ENCODE measurements around the gene RETREG3. TPM values are rescaled to one million over a fixed set of nuclear protein-coding genes. Genes with fewer than 3 reads are reported as not detected.

RETREG3 gene
- total and polyA plus RNA-seq, 2 of the 13 experiments (the other 11 are each of a cell fraction or from before 2014, with no cell fraction given), result 47.0 to 55.8 TPM

DNA sequence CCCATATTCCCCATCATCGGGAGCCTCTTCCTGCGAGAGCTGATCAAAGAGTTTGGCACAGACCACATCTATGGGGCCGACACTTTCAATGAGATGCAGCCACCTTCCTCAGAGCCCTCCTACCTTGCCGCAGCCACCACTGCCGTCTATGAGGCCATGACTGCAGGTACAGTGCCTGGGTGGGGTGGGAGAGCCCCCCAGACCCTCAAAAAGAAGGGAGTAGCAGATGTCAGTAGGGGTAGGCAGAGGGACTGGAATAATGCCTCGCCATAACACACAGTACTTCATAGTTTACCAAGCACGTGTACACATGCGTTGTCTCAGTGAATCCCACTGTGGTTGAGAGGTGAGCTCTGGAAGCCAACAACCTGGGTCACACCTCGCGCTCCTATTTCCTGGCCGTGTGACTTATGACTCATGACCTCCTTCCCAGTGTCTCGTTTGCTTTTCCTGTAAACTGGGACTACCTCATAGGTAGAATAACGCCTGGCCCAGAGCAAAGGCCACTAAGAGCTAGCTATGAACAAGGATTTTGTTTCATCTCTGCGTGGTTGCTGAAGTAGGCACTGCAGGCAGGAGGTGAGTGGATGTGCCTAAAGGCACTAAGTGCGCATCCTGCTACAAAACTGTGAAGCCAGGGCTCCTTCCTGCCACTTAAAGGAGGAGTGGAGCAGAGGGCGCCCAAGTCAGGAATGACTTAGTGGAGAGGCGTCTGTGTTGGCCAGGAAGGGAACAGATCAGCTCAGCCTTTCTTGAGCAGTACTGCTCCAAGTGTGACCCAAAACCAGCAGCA is 67.9 kb downstream of the RETREG3 start (continued):
- TF ChIP-seq CREBL2 (CRISPR knock-in tag; IDR thresholded peaks at IDR 0.05; ENCODE audit: borderline replicate concordance), result peak; percentile 85; the same call in 1 of the 2 replicates
- TF ChIP-seq SKI (IDR thresholded peaks at IDR 0.05; ENCODE audit: partially characterized antibody), result peak; percentile 48
- TF ChIP-seq RARG (CRISPR knock-in tag; IDR thresholded peaks at IDR 0.05; ENCODE audit: low read depth), result no peak
- TF ChIP-seq ZNF17 (CRISPR knock-in tag; IDR thresholded peaks at IDR 0.05), result peak; percentile 39; the same call in 1 of the 2 replicates
- peak; percentile 88; the same call in 1 of the 2 replicates for TF ChIP-seq HMG20A (CRISPR knock-in tag; IDR thresholded peaks at IDR 0.05; ENCODE audit: borderline replicate concordance)
- TF ChIP-seq, protein P1, sequence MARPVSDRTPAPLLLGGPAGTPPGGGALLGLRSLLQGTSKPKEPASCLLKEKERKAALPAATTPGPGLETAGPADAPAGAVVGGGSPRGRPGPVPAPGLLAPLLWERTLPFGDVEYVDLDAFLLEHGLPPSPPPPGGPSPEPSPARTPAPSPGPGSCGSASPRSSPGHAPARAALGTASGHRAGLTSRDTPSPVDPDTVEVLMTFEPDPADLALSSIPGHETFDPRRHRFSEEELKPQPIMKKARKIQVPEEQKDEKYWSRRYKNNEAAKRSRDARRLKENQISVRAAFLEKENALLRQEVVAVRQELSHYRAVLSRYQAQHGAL (CRISPR knock-in tag; IDR thresholded peaks at IDR 0.05; ENCODE audit: not compliant biosample characterization), result no peak
- TF ChIP-seq ZNF510 (CRISPR knock-in tag; IDR thresholded peaks at IDR 0.05; ENCODE audit: low read depth), result peak; percentile 92; the same call in 1 of the 2 replicates
- peak; percentile 94 for TF ChIP-seq ZNF792 (CRISPR knock-in tag; IDR thresholded peaks at IDR 0.05)
- TF ChIP-seq KLF16 (CRISPR knock-in tag; IDR thresholded peaks at IDR 0.05), result peak; percentile 39 to 68; a peak in 2 of 4 replicates
- TF ChIP-seq, protein P2, sequence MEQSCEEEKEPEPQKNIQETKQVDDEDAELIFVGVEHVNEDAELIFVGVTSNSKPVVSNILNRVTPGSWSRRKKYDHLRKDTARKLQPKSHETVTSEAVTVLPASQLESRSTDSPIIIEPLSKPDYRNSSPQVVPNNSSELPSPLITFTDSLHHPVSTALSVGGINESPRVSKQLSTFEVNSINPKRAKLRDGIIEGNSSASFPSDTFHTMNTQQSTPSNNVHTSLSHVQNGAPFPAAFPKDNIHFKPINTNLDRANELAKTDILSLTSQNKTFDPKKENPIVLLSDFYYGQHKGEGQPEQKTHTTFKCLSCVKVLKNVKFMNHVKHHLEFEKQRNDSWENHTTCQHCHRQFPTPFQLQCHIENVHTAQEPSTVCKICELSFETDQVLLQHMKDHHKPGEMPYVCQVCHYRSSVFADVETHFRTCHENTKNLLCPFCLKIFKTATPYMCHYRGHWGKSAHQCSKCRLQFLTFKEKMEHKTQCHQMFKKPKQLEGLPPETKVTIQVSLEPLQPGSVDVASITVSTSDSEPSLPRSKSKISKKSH (CRISPR knock-in tag; IDR thresholded peaks at IDR 0.05; ENCODE audit: borderline replicate concordance), result no peak; the same call in 1 of the 2 replicates
- TF ChIP-seq SMC3 (IDR thresholded peaks at IDR 0.05; ENCODE audit: low read length), result peak; percentile 18; the same call in 1 of the 2 replicates
- TF ChIP-seq ZNF274 (CRISPR knock-in tag; IDR thresholded peaks at IDR 0.05), result peak; percentile 55; the same call in 1 of the 2 replicates
- TF ChIP-seq ZFP91 (CRISPR knock-in tag; IDR thresholded peaks at IDR 0.05; ENCODE audit: borderline replicate concordance), result peak; percentile 32; the same call in 1 of the 2 replicates
- TF ChIP-seq ZNF34 (CRISPR knock-in tag; IDR thresholded peaks at IDR 0.05; ENCODE audit: borderline replicate concordance), result 0 out of 2 replicates have a peak, but pooled peaks have one; percentile 59
- TF ChIP-seq, protein P3, sequence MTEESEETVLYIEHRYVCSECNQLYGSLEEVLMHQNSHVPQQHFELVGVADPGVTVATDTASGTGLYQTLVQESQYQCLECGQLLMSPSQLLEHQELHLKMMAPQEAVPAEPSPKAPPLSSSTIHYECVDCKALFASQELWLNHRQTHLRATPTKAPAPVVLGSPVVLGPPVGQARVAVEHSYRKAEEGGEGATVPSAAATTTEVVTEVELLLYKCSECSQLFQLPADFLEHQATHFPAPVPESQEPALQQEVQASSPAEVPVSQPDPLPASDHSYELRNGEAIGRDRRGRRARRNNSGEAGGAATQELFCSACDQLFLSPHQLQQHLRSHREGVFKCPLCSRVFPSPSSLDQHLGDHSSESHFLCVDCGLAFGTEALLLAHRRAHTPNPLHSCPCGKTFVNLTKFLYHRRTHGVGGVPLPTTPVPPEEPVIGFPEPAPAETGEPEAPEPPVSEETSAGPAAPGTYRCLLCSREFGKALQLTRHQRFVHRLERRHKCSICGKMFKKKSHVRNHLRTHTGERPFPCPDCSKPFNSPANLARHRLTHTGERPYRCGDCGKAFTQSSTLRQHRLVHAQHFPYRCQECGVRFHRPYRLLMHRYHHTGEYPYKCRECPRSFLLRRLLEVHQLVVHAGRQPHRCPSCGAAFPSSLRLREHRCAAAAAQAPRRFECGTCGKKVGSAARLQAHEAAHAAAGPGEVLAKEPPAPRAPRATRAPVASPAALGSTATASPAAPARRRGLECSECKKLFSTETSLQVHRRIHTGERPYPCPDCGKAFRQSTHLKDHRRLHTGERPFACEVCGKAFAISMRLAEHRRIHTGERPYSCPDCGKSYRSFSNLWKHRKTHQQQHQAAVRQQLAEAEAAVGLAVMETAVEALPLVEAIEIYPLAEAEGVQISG (CRISPR knock-in tag; IDR thresholded peaks at IDR 0.05), result peak; percentile 65
- TF ChIP-seq SNAI1 (CRISPR knock-in tag; IDR thresholded peaks at IDR 0.05; ENCODE audit: borderline replicate concordance), result 0 out of 2 replicates have a peak, but pooled peaks have one; percentile 5
- TF ChIP-seq E2F2 (CRISPR knock-in tag; IDR thresholded peaks at IDR 0.05; ENCODE audit: borderline replicate concordance), result 0 out of 2 replicates have a peak, but pooled peaks have one; percentile 55
- TF ChIP-seq SOX6 (IDR thresholded peaks at IDR 0.05), result no peak
- TF ChIP-seq SOX6 (CRISPR knock-in tag; IDR thresholded peaks at IDR 0.05), result peak; percentile 76
- no peak for TF ChIP-seq RORA (CRISPR knock-in tag; IDR thresholded peaks at IDR 0.05)

Measured in HepG2 (cell line).